Measurements from ENCODE around the gene RPS16. TPM values are rescaled to one million over a fixed set of nuclear protein-coding genes. Genes with fewer than 3 reads are reported as not detected.

RPS16 gene
- total RNA-seq, 1 donor = 148 TPM

GRCh38 chr19:39410017-39410830 lies 25.5 kb downstream of the RPS16 start:
- H3K4me3 ChIP-seq (ENCODE audit: low read depth, low read length) = peak overlapping the region; percentile 74
- DNase-seq (ENCODE audit: low read depth) = peak; percentile 65
- TF ChIP-seq CTCF (IDR thresholded peaks at IDR 0.05; ENCODE audit: insufficient read depth, low read length) = no peak

- peak overlapping the region; percentile 94 for H3K4me3 ChIP-seq (ENCODE audit: low read depth, low read length)
- DNase-seq (ENCODE audit: low read depth) = no peak
Measured at GRCh38 chr19:39409208-39410016, 26.3 kb downstream of the RPS16 start.

GRCh38 chr19:39408392-39409207 lies 27.1 kb downstream of the RPS16 start:
- peak overlapping the region; percentile 94 for H3K4me3 ChIP-seq (ENCODE audit: low read depth, low read length)
- TF ChIP-seq CTCF (IDR thresholded peaks at IDR 0.05; ENCODE audit: insufficient read depth, low read length) = no peak
- peak; percentile 59 for DNase-seq (ENCODE audit: low read depth)

More at GRCh38 chr19:39409208-39410016, 26.3 kb downstream of the RPS16 start:
- TF ChIP-seq CTCF (IDR thresholded peaks at IDR 0.05; ENCODE audit: insufficient read depth, low read length) = peak; percentile 5

GRCh38 chr19:39407660-39408391 lies 27.9 kb downstream of the RPS16 start:
- no peak for TF ChIP-seq CTCF (IDR thresholded peaks at IDR 0.05; ENCODE audit: insufficient read depth, low read length)
- peak; percentile 28 for DNase-seq (ENCODE audit: low read depth)
- H3K4me3 ChIP-seq (ENCODE audit: low read depth, low read length) = peak overlapping the region; percentile 94

- DNase-seq (ENCODE audit: low read depth) = no peak
- TF ChIP-seq CTCF (IDR thresholded peaks at IDR 0.05; ENCODE audit: insufficient read depth, low read length) = no peak
- peak overlapping the region; percentile 94 for H3K4me3 ChIP-seq (ENCODE audit: low read depth, low read length)
Measured at GRCh38 chr19:39407410-39407659, 28.4 kb downstream of the RPS16 start.
